Osteocyte (in vitro differentiated cells): ENCODE measurements around the gene SLC39A3. TPM values are rescaled to one million over a fixed set of nuclear protein-coding genes. Genes with fewer than 3 reads are reported as not detected.
A peak's percentile ranks its signal among the peaks of the same experiment; 100 is the strongest.

ENCODE experiments used
- DNase-seq: peaks from one replicate; pipeline ENCODE4 v3.0.0; 2021; ENCODE audit warnings: mixed read lengths; ENCODE audit not compliant: unreplicated experiment; ENCODE audit errors: extremely low spot score
- H3K27ac Mint-ChIP-seq: one replicate; pipeline ENCODE4 v1.8.0; 2021; ENCODE audit warnings: mild to moderate bottlenecking, mixed read lengths; ENCODE audit not compliant: unreplicated experiment
- H3K27me3 Mint-ChIP-seq: one replicate; pipeline ENCODE4 v1.8.0; 2021; ENCODE audit warnings: mixed read lengths; ENCODE audit not compliant: unreplicated experiment
- H3K36me3 Mint-ChIP-seq: one replicate; pipeline ENCODE4 v1.8.0; 2021; ENCODE audit warnings: mixed read lengths; ENCODE audit not compliant: unreplicated experiment
- H3K4me1 Mint-ChIP-seq: one replicate; pipeline ENCODE4 v1.8.0; 2021; ENCODE audit warnings: mixed read lengths; ENCODE audit not compliant: unreplicated experiment
- H3K4me3 Mint-ChIP-seq: one replicate; pipeline ENCODE4 v1.8.0; 2021; ENCODE audit warnings: mild to moderate bottlenecking, moderate library complexity, mixed read lengths; ENCODE audit not compliant: unreplicated experiment
- H3K9me3 Mint-ChIP-seq: one replicate; pipeline ENCODE4 v1.8.0; 2021; ENCODE audit warnings: mixed read lengths; ENCODE audit not compliant: unreplicated experiment
- CTCF ChIP-seq: fragments of 200-600 bp; sonication (generic); IDR thresholded peaks from 2 replicates; pipeline ENCODE4 v1.5.0; 2021; ENCODE audit warnings: antibody characterized with exemption, mild to moderate bottlenecking, moderate library complexity
- total RNA-seq: library from RNA; stranded (reverse); gene quantifications from 2 replicates; pipeline ENCODE4 v1.2.1, GENCODE V29; 2021

Gene SLC39A3
- total RNA-seq, 1 donor from 2014 or later = 36.5 TPM

- H3K27ac Mint-ChIP-seq = no peak overlapping the region
- peaks cover 36% of the 10 kb centered on the region for H3K4me1 Mint-ChIP-seq
- no peaks in the 10 kb centered on the region for H3K36me3 Mint-ChIP-seq
- no peaks in the 10 kb centered on the region for H3K9me3 Mint-ChIP-seq
- no peaks in the 10 kb centered on the region for H3K27me3 Mint-ChIP-seq
- H3K4me3 Mint-ChIP-seq = peak overlapping the region; percentile 58
- no peak for TF ChIP-seq CTCF
- DNase-seq = no peak
Observed at GRCh38 chr19:2721570-2722540, 18.0 kb downstream of the SLC39A3 start.

- TF ChIP-seq CTCF = no peak
- Mint-ChIP-seq H3K27ac (no peak within 1 kb of the TSS), H3K27me3 (no peaks in the 10 kb centered on the region), H3K9me3 (peaks cover under 1% of the 10 kb centered on the region), H3K36me3 (peaks cover under 1% of the 10 kb centered on the region), H3K4me3 (peak within 1 kb of the TSS; percentile 65), H3K4me1 (peaks cover 28% of the 10 kb centered on the region)
- DNase-seq = no peak
Observed at GRCh38 chr19:2720777-2721569, 18.8 kb downstream of the SLC39A3 start, which contains the start of gene DIRAS1. TSS of gene DIRAS1 (minus strand) at chr19:2721372. CDS start at chr19:2717806, 3,566 bp downstream.

GRCh38 chr19:2719920-2720776 is 19.7 kb downstream of the SLC39A3 start:
- no peak for DNase-seq
- H3K9me3 Mint-ChIP-seq = peaks cover 8% of the 10 kb centered on the region
- no peak for TF ChIP-seq CTCF
- peaks cover 3% of the 10 kb centered on the region for H3K36me3 Mint-ChIP-seq
- no peak overlapping the region for H3K27ac Mint-ChIP-seq
- H3K27me3 Mint-ChIP-seq = no peaks in the 10 kb centered on the region
- peaks cover 28% of the 10 kb centered on the region for H3K4me1 Mint-ChIP-seq
- H3K4me3 Mint-ChIP-seq = peak overlapping the region; percentile 65

- Mint-ChIP-seq H3K36me3 (peaks cover 3% of the 10 kb centered on the region), H3K27me3 (no peaks in the 10 kb centered on the region), H3K4me3 (no peak overlapping the region), H3K27ac (no peak overlapping the region), H3K4me1 (peaks cover 26% of the 10 kb centered on the region), H3K9me3 (peaks cover 11% of the 10 kb centered on the region)
- DNase-seq = no peak
- TF ChIP-seq CTCF = no peak
Observed at GRCh38 chr19:2719232-2719735, 20.5 kb downstream of the SLC39A3 start.
